ENCODE measurements around the gene BMPER. TPM values are rescaled to one million over a fixed set of nuclear protein-coding genes. Genes with fewer than 3 reads are reported as not detected.
A peak's percentile ranks its signal among the peaks of the same experiment; 100 is the strongest.

The BMPER gene
- total RNA-seq, 4 donors from 2014 or later: 0.65 to 6.5 (median 3.5) TPM

- WGBS: 95% methylated on average over 2 of the region's 2 CpGs
- no peak for DNase-seq (ENCODE audit: extremely low spot score)
Measured at GRCh38 chr7:33901847-33902246, 3.5 kb upstream of the BMPER start.

GRCh38 chr7:33902746-33903145 lies 2.6 kb upstream of the BMPER start:
- no peaks in the 10 kb centered on the region for H3K36me3 ChIP-seq
- H3K9me3 ChIP-seq: no peaks in the 10 kb centered on the region
- WGBS: 93% methylated on average over 4 of the region's 4 CpGs
- H3K4me1 ChIP-seq: peaks cover 10 to 24% (median 23%) of the 10 kb centered on the region in 4 donors
- H3K27me3 ChIP-seq: peaks cover 0 to 25% (median 0%) of the 10 kb centered on the region in 4 donors
- H3K27ac ChIP-seq (replicated peaks in 1 of 4): no peak overlapping the region
- TF ChIP-seq POLR2A (IDR thresholded peaks at IDR 0.05; ENCODE audit: low read depth) (no peak), POLR2AphosphoS5 (IDR thresholded peaks at IDR 0.05) (no peak), EP300 (IDR thresholded peaks at IDR 0.05) (no peak), CTCF (IDR thresholded peaks at IDR 0.05) (no peak)
- intact Hi-C loops (cut with DNase I): no loop called here
- DNase-seq (ENCODE audit: extremely low spot score): no peak
- no peak overlapping the region for H3K4me3 ChIP-seq

More at GRCh38 chr7:33901847-33902246, 3.5 kb upstream of the BMPER start:
- Histone ChIP-seq H3K27me3 (peaks cover 0 to 25% (median 0%) of the 10 kb centered on the region in 4 donors), H3K9me3 (no peaks in the 10 kb centered on the region), H3K36me3 (no peaks in the 10 kb centered on the region), H3K27ac (replicated peaks in 1 of 4) (no peak overlapping the region), H3K4me3 (no peak overlapping the region), H3K4me1 (peaks cover 10 to 24% (median 23%) of the 10 kb centered on the region in 4 donors)
- intact Hi-C loops (cut with DNase I): no loop called here
- no peak for TF ChIP-seq EP300 (IDR thresholded peaks at IDR 0.05)
- no peak for TF ChIP-seq CTCF (IDR thresholded peaks at IDR 0.05)
- no peak for TF ChIP-seq POLR2AphosphoS5 (IDR thresholded peaks at IDR 0.05)
- TF ChIP-seq POLR2A (IDR thresholded peaks at IDR 0.05; ENCODE audit: low read depth): no peak

- Histone ChIP-seq H3K27ac (replicated peaks in 1 of 4) (peak overlapping the region; percentile 38 to 68 (median 50)), H3K4me3 (peak overlapping the region; percentile 59 to 76 (median 66)), H3K4me1 (peaks cover 10 to 24% (median 23%) of the 10 kb centered on the region in 4 donors), H3K36me3 (no peaks in the 10 kb centered on the region), H3K27me3 (peaks cover 0 to 25% (median 0%) of the 10 kb centered on the region in 4 donors), H3K9me3 (no peaks in the 10 kb centered on the region)
- TF ChIP-seq POLR2A (IDR thresholded peaks at IDR 0.05; ENCODE audit: low read depth) (no peak), CTCF (IDR thresholded peaks at IDR 0.05) (no peak), POLR2AphosphoS5 (IDR thresholded peaks at IDR 0.05) (no peak), EP300 (IDR thresholded peaks at IDR 0.05) (no peak)
- WGBS: 11% methylated on average over 25 of the region's 56 CpGs
- DNase-seq (ENCODE audit: extremely low spot score): no peak
- intact Hi-C loops (cut with DNase I): no loop called here
Measured at GRCh38 chr7:33903791-33904680, 1.3 kb upstream of the BMPER start.

- TF ChIP-seq EP300 (IDR thresholded peaks at IDR 0.05) (no peak), CTCF (IDR thresholded peaks at IDR 0.05) (no peak), POLR2AphosphoS5 (IDR thresholded peaks at IDR 0.05) (no peak), POLR2A (IDR thresholded peaks at IDR 0.05; ENCODE audit: low read depth) (no peak)
- Histone ChIP-seq H3K36me3 (no peaks in the 10 kb centered on the region), H3K27ac (replicated peaks in 1 of 4) (peak overlapping the region; percentile 38 to 68 (median 50)), H3K27me3 (peaks cover 0 to 25% (median 0%) of the 10 kb centered on the region in 4 donors), H3K4me3 (peak overlapping the region; percentile 59 to 76 (median 66)), H3K4me1 (peaks cover 10 to 26% (median 23%) of the 10 kb centered on the region in 4 donors), H3K9me3 (no peaks in the 10 kb centered on the region)
- DNase-seq (ENCODE audit: extremely low spot score): no peak
- intact Hi-C loops (cut with DNase I): no loop called here
- WGBS: under 1% methylated on average over 42 of the region's 65 CpGs
Measured at GRCh38 chr7:33904681-33905388, 504 bp upstream of the BMPER start.

Measured in esophagus muscularis mucosa (tissue), 4 donors.